ENCODE results near the gene KRTAP4-9.

DNA sequence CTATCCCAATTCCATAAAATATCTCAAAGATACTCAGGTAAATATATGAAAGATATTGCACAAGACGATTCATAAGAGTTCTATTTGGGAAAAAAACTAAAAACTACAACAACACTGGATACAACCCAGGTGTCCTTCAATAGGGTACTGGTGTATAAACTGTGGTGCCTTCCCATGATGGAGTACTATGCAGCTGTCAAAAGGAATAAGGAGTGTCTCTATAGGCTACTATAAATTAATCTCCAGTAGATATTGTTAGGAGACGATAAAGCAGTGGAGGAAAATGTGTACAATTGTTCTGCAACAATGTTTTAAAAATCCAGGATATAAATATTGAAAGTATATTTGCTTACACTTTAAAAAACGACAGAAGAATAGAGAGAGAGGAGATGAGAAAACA, 21.2 kb downstream of the KRTAP4-9 start:
- TF ChIP-seq, protein P1, sequence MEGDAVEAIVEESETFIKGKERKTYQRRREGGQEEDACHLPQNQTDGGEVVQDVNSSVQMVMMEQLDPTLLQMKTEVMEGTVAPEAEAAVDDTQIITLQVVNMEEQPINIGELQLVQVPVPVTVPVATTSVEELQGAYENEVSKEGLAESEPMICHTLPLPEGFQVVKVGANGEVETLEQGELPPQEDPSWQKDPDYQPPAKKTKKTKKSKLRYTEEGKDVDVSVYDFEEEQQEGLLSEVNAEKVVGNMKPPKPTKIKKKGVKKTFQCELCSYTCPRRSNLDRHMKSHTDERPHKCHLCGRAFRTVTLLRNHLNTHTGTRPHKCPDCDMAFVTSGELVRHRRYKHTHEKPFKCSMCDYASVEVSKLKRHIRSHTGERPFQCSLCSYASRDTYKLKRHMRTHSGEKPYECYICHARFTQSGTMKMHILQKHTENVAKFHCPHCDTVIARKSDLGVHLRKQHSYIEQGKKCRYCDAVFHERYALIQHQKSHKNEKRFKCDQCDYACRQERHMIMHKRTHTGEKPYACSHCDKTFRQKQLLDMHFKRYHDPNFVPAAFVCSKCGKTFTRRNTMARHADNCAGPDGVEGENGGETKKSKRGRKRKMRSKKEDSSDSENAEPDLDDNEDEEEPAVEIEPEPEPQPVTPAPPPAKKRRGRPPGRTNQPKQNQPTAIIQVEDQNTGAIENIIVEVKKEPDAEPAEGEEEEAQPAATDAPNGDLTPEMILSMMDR (IDR thresholded peaks at IDR 0.05; ENCODE audit: low read depth, low read length) = no peak
- TF ChIP-seq, protein P2, sequence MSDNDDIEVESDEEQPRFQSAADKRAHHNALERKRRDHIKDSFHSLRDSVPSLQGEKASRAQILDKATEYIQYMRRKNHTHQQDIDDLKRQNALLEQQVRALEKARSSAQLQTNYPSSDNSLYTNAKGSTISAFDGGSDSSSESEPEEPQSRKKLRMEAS (IDR thresholded peaks at IDR 0.05; ENCODE audit: low read depth, low read length) = no peak

Measured in NB4 (cell line).